HG03280 (cell line): ENCODE measurements around the gene KDM8.

Experiments
- ATAC-seq: cut with Tn5 transposase; IDR thresholded peaks from one replicate; pipeline ENCODE4 v1.9.1; 2021; ENCODE audit warnings: mild to moderate bottlenecking, moderate library complexity; ENCODE audit not compliant: unreplicated experiment

The KDM8 gene

GRCh38 chr16:27265982-27266381, 62.7 kb downstream of the KDM8 start:
- ATAC-seq: no peak

GRCh38 chr16:27267037-27267677, 63.8 kb downstream of the KDM8 start:
- ATAC-seq: no peak

- ATAC-seq: peak; percentile 95
Measured at GRCh38 chr16:27268376-27269299, 65.3 kb downstream of the KDM8 start, which contains the start of gene NSMCE1. Gene NSMCE1 (minus strand): TSS chr16:27268772. CDS start chr16:27257570, 11,202 bp downstream.

GRCh38 chr16:27269300-27270150, 66.2 kb downstream of the KDM8 start:
- ATAC-seq: no peak

DNA sequence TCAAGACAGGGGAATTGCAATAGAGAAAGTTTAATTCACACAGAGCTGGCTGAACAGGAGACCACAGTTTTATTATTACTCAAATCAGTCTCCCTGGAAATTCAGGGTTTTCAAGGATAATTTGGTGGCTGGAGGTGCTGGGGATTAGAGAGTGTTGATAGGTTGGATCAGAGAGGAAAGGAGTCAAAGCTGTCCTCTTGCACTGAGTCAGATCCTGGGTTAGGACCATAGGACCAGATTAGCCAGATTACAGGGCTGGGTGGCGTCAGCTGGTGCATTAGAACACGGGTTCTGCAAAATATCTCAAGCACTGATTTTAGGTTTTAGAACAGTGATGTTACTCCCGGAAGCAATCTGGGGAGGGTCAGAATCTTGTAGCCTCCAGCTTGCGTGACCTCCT, 67.0 kb downstream of the KDM8 start:
- ATAC-seq: no peak
